Hepatocyte (in vitro differentiated cells): ENCODE measurements around the gene PCDHGA10.

Experiments
- CTCF ChIP-seq: fragments of 200-600 bp; sonication (generic); IDR thresholded peaks from 2 replicates; pipeline ENCODE4 v1.5.1; 2016; ENCODE audit warnings: antibody characterized with exemption, mild to moderate bottlenecking; ENCODE audit not compliant: poor library complexity
- EZH2 ChIP-seq: fragments of 200-600 bp; sonication (generic); IDR thresholded peaks from 2 replicates; pipeline ENCODE4 v1.6.1; 2016; ENCODE audit warnings: antibody characterized with exemption, mild to moderate bottlenecking, borderline replicate concordance
- EZH2phosphoT487 ChIP-seq: fragments of 200-600 bp; sonication (generic); IDR thresholded peaks from one replicate; pipeline ENCODE4 v1.6.1; 2018; ENCODE audit warnings: antibody characterized with exemption, mild to moderate bottlenecking, low read depth, moderate library complexity; ENCODE audit not compliant: unreplicated experiment, severe bottlenecking

- TF ChIP-seq CTCF = no peak
- no peak for TF ChIP-seq EZH2
- no peak for TF ChIP-seq EZH2phosphoT487
These were observed 21.2 kb downstream of the PCDHGA10 start for GRCh38 chr5:141434006-141434405.
